Measurements from ENCODE around the gene PRC1. TPM values are rescaled to one million over a fixed set of nuclear protein-coding genes. Genes with fewer than 3 reads are reported as not detected.

The PRC1 gene
- total RNA-seq, 8 experiments from 2014 or later: 1.7 to 118 (median 15.6) TPM

- H3K4me3 ChIP-seq: no peak overlapping the region
- WGBS, 10 experiments: 75 to 100% (median 88%) methylated on average over 1 to 11 of the region's 11 CpGs
- H3K4me1 ChIP-seq (replicated peaks in 1 of 2): no peaks in the 10 kb centered on the region
- no peak overlapping the region for H3K27ac ChIP-seq
- in situ Hi-C loops (cut with MboI; ENCODE audit: low pct_unique_long_range_greater_than_20kb in 2 of 9, low sequenced_read_pairs in 9 of 9, unreplicated experiment in 9 of 9): no loop called here
- ATAC-seq (replicated peaks in 6 of 8): no peak
Measured at GRCh38 chr15:90986790-90987507, 7.4 kb downstream of the PRC1 start.

- Histone ChIP-seq H3K4me3 (no peak overlapping the region), H3K4me1 (replicated peaks in 1 of 2) (no peaks in the 10 kb centered on the region), H3K27ac (no peak overlapping the region)
- 60 to 100% (median 94%) methylated on average over 1 to 3 of the region's 5 CpGs; no CpG with 5 or more reads in 1 of the 10 experiments for WGBS, 10 experiments
- in situ Hi-C loops (cut with MboI; ENCODE audit: low pct_unique_long_range_greater_than_20kb in 2 of 9, low sequenced_read_pairs in 9 of 9, unreplicated experiment in 9 of 9): no loop called here
- no peak for ATAC-seq (replicated peaks in 6 of 8)
Measured at GRCh38 chr15:90982135-90982534, 12.2 kb downstream of the PRC1 start.

GRCh38 chr15:90981681-90982080, 12.7 kb downstream of the PRC1 start:
- no peak for ATAC-seq (replicated peaks in 6 of 8)

GRCh38 chr15:90979582-90979981, 14.8 kb downstream of the PRC1 start:
- peak in 2 of 8 experiments; percentile 29 to 81 for ATAC-seq (replicated peaks in 6 of 8)
- no peak overlapping the region for H3K4me3 ChIP-seq
- WGBS, 10 experiments: 43 to 90% (median 69%) methylated on average over 1 of the region's 1 CpG; no CpG with 5 or more reads in 3 of the 10 experiments
- H3K4me1 ChIP-seq (replicated peaks in 1 of 2): no peaks in the 10 kb centered on the region
- H3K27ac ChIP-seq: no peak overlapping the region
- in situ Hi-C loops (cut with MboI; ENCODE audit: low pct_unique_long_range_greater_than_20kb in 2 of 9, low sequenced_read_pairs in 9 of 9, unreplicated experiment in 9 of 9): no loop called here

More at GRCh38 chr15:90981681-90982080, 12.7 kb downstream of the PRC1 start:
- H3K4me3 ChIP-seq: no peak overlapping the region
- no peaks in the 10 kb centered on the region for H3K4me1 ChIP-seq (replicated peaks in 1 of 2)
- in situ Hi-C loops (cut with MboI; ENCODE audit: low pct_unique_long_range_greater_than_20kb in 2 of 9, low sequenced_read_pairs in 9 of 9, unreplicated experiment in 9 of 9): no loop called here
- 77 to 100% (median 92%) methylated on average over 1 to 6 of the region's 6 CpGs; no CpG with 5 or more reads in 1 of the 10 experiments for WGBS, 10 experiments
- H3K27ac ChIP-seq: no peak overlapping the region

- in situ Hi-C loops (cut with MboI; ENCODE audit: low pct_unique_long_range_greater_than_20kb in 2 of 9, low sequenced_read_pairs in 9 of 9, unreplicated experiment in 9 of 9): loop anchor here in 1 of 9 experiments (25.0 kb wide), 1 partner anchor 263 kb away; no protein-coding TSS in a partner anchor
- Histone ChIP-seq H3K4me1 (replicated peaks in 1 of 2) (no peaks in the 10 kb centered on the region), H3K27ac (no peak overlapping the region), H3K4me3 (no peak overlapping the region)
- no peak for ATAC-seq (replicated peaks in 6 of 8)
- 81 to 100% (median 91%) methylated on average over 1 to 7 of the region's 21 CpGs; no CpG with 5 or more reads in 4 of the 10 experiments for WGBS, 10 experiments
Measured at GRCh38 chr15:90974216-90974615, 20.1 kb downstream of the PRC1 start.

GRCh38 chr15:90972133-90972532, 22.2 kb downstream of the PRC1 start:
- Histone ChIP-seq H3K27ac (no peak overlapping the region), H3K4me1 (replicated peaks in 1 of 2) (no peaks in the 10 kb centered on the region), H3K4me3 (no peak overlapping the region)
- in situ Hi-C loops (cut with MboI; ENCODE audit: low pct_unique_long_range_greater_than_20kb in 2 of 9, low sequenced_read_pairs in 9 of 9, unreplicated experiment in 9 of 9): loop anchor here in 1 of 9 experiments (25.0 kb wide), 1 partner anchor 265 kb away; no protein-coding TSS in a partner anchor
- WGBS, 10 experiments: 74 to 100% (median 94%) methylated on average over 1 to 5 of the region's 5 CpGs; no CpG with 5 or more reads in 1 of the 10 experiments
- ATAC-seq (replicated peaks in 6 of 8): no peak

GRCh38 chr15:90970274-90970673, 24.1 kb downstream of the PRC1 start:
- Histone ChIP-seq H3K4me1 (replicated peaks in 1 of 2) (no peaks in the 10 kb centered on the region), H3K27ac (no peak overlapping the region), H3K4me3 (no peak overlapping the region)
- WGBS, 10 experiments: 73 to 100% (median 90%) methylated on average over 1 to 3 of the region's 7 CpGs; no CpG with 5 or more reads in 3 of the 10 experiments
- ATAC-seq (replicated peaks in 6 of 8): no peak
- in situ Hi-C loops (cut with MboI; ENCODE audit: low pct_unique_long_range_greater_than_20kb in 2 of 9, low sequenced_read_pairs in 9 of 9, unreplicated experiment in 9 of 9): loop anchor here in 1 of 9 experiments (25.0 kb wide), 1 partner anchor 267 kb away; no protein-coding TSS in a partner anchor

- ATAC-seq (replicated peaks in 6 of 8): peak in 1 of 8 experiments; percentile 26
- in situ Hi-C loops (cut with MboI; ENCODE audit: low pct_unique_long_range_greater_than_20kb in 2 of 9, low sequenced_read_pairs in 9 of 9, unreplicated experiment in 9 of 9): loop anchor here in 1 of 9 experiments (25.0 kb wide), 1 partner anchor 269 kb away; no protein-coding TSS in a partner anchor
- Histone ChIP-seq H3K27ac (no peak overlapping the region), H3K4me3 (no peak overlapping the region), H3K4me1 (replicated peaks in 1 of 2) (no peaks in the 10 kb centered on the region)
- 89 to 100% (median 100%) methylated on average over 1 of the region's 1 CpG; no CpG with 5 or more reads in 6 of the 10 experiments for WGBS, 10 experiments
Measured at GRCh38 chr15:90968434-90968833, 25.9 kb downstream of the PRC1 start.

GRCh38 chr15:90967206-90967605, 27.1 kb downstream of the PRC1 start:
- in situ Hi-C loops (cut with MboI; ENCODE audit: low pct_unique_long_range_greater_than_20kb in 2 of 9, low sequenced_read_pairs in 9 of 9, unreplicated experiment in 9 of 9): loop anchor here in 1 of 9 experiments (25.0 kb wide), 1 partner anchor 270 kb away; no protein-coding TSS in a partner anchor

GRCh38 chr15:90966262-90966661, 28.1 kb downstream of the PRC1 start:
- no peak for ATAC-seq (replicated peaks in 6 of 8)
- no peak overlapping the region for H3K27ac ChIP-seq
- no peak overlapping the region for H3K4me3 ChIP-seq
- no peaks in the 10 kb centered on the region for H3K4me1 ChIP-seq (replicated peaks in 1 of 2)
- WGBS, 10 experiments: 83 to 100% (median 90%) methylated on average over 1 to 9 of the region's 9 CpGs; no CpG with 5 or more reads in 2 of the 10 experiments
- in situ Hi-C loops (cut with MboI; ENCODE audit: low pct_unique_long_range_greater_than_20kb in 2 of 9, low sequenced_read_pairs in 9 of 9, unreplicated experiment in 9 of 9): loop anchor here in 1 of 9 experiments (25.0 kb wide), 1 partner anchor 271 kb away; no protein-coding TSS in a partner anchor

More at GRCh38 chr15:90967206-90967605, 27.1 kb downstream of the PRC1 start:
- Histone ChIP-seq H3K4me1 (replicated peaks in 1 of 2) (no peaks in the 10 kb centered on the region), H3K27ac (no peak overlapping the region), H3K4me3 (no peak overlapping the region)
- ATAC-seq (replicated peaks in 6 of 8): no peak
- WGBS, 10 experiments: 80 to 100% (median 100%) methylated on average over 1 to 5 of the region's 5 CpGs

GRCh38 chr15:90962021-90962420, 32.3 kb downstream of the PRC1 start:
- ATAC-seq (replicated peaks in 6 of 8): no peak
- in situ Hi-C loops (cut with MboI; ENCODE audit: low pct_unique_long_range_greater_than_20kb in 2 of 9, low sequenced_read_pairs in 9 of 9, unreplicated experiment in 9 of 9): loop anchor here in 1 of 9 experiments (25.0 kb wide), 1 partner anchor 275 kb away; no protein-coding TSS in a partner anchor
- Histone ChIP-seq H3K4me1 (replicated peaks in 1 of 2) (peaks cover 0 to 9% of the 10 kb centered on the region in 2 donors), H3K4me3 (no peak overlapping the region), H3K27ac (no peak overlapping the region)
- WGBS, 10 experiments: 67 to 100% (median 87%) methylated on average over 1 to 4 of the region's 4 CpGs; no CpG with 5 or more reads in 3 of the 10 experiments

GRCh38 chr15:90960298-90961091, 33.8 kb downstream of the PRC1 start:
- no peak for ATAC-seq (replicated peaks in 6 of 8)
- WGBS, 10 experiments: 13 to 100% (median 85%) methylated on average over 3 to 9 of the region's 20 CpGs; no CpG with 5 or more reads in 5 of the 10 experiments
- Histone ChIP-seq H3K4me3 (no peak overlapping the region), H3K27ac (no peak overlapping the region), H3K4me1 (replicated peaks in 1 of 2) (peaks cover 4 to 10% of the 10 kb centered on the region in 2 donors)
- in situ Hi-C loops (cut with MboI; ENCODE audit: low pct_unique_long_range_greater_than_20kb in 2 of 9, low sequenced_read_pairs in 9 of 9, unreplicated experiment in 9 of 9): loop anchor here in 1 of 9 experiments (25.0 kb wide), 1 partner anchor 277 kb away; no protein-coding TSS in a partner anchor

Data from motor neuron (in vitro differentiated cells).